Measurements from ENCODE around the gene NADK.
"Not testable (repeated sequence)": the region's sequence is repeated elsewhere in the genome, so short reads cannot be mapped to it uniquely, and the experiment has no call there.

GRCh38 chr1:1707897-1708296 lies 70.4 kb downstream of the NADK start:
- TF ChIP-seq CTCF (conservative IDR thresholded peaks at IDR 0.05; ENCODE audit: low read depth, low read length); EZH2 (IDR thresholded peaks at IDR 0.05; ENCODE audit: borderline replicate concordance, low read depth, low read length, poor library complexity, severe bottlenecking): not testable (repeated sequence)

Data from A673 (cell line).